ENCODE results near the gene MVK.

The MVK gene

DNA sequence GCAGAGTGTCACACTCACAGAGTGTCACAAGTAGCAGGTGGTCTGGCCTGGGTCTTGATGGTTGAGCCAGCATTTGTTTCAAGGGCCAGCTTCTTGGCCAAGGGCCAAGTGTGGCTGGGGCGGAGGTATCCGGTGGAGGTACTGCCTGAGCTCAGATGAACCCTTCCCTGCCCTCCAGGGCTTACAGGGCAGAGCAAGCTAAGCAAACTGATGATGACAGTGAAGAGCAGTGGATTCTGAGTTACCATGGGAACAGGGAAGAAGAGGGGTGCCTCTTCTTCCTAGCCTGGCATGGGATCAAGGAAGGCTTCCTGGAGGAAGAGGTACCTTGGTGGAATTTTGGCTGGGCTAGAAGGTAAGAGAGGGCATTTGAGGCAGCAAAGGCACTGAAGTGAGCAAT is 35.7 kb downstream of the MVK start:
- no peak for DNase-seq

GRCh38 chr12:109610523-109610922 is 36.9 kb downstream of the MVK start:
- DNase-seq, result no peak

DNA sequence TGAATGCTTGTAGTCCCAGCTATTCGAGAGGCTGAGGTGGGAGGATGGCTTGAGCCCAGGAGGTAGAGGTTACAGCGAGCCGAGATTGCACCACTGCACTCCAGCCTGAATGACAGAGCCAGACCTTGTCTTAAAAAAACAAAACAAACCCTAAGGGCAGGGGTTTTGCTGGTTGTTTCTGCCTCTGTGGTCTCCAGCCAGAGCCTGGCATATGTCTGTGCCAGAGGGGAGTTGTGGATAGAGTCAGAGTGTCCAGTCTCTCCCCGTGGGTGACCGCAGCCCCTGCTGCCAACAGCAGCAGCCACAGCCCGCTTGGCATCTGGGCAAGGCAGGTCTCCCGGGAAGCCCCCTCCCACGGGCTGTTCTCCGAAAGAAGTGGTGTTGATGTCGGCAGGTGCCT is 37.6 kb downstream of the MVK start:
- DNase-seq, result no peak

DNA sequence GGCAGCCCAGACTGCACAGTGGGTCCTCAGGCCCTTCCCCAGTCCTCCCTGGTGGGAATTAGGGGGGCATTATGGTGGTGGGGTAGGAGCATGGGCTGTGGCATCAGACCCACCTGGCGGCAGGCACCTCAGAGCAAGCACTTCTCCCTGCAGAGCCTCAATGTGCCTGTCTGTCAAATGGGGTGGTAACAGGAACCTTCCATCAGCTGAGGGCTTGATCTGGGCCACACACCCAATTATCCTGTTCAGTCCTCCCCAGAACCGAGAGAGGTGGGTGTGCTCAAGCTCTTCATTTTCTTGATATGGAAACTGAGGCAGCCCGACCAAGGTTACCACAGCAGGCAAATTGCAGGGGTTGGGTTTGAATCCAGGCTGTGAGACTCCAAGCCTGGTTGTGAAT is 38.4 kb downstream of the MVK start:
- DNase-seq, result no peak

DNA sequence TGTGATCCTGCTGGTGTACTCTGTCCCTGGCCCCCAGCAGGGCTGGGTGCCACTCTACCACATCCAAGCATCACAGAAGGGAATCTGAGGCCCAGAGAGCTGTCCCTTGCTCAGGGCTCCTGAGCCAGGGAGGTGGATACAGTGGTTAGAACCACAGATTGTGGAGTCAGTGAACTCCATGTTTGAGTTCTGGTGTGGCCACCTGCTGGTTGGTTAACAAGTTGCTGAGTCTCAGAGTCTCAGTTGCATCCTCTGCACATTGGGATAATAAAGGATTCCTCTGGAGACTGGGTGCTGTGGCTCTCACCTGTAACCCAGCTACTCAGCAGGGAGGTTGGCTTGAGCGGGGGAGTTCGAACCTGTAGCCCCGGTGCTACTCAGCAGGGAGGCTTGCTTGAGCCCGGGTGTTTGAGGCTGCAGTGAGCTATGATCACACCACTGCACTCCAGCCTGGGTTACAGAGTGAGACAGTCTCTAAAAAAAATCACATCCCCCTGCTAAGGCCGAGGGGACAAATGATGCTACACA is 39.4 kb downstream of the MVK start:
- DNase-seq, result no peak

DNA sequence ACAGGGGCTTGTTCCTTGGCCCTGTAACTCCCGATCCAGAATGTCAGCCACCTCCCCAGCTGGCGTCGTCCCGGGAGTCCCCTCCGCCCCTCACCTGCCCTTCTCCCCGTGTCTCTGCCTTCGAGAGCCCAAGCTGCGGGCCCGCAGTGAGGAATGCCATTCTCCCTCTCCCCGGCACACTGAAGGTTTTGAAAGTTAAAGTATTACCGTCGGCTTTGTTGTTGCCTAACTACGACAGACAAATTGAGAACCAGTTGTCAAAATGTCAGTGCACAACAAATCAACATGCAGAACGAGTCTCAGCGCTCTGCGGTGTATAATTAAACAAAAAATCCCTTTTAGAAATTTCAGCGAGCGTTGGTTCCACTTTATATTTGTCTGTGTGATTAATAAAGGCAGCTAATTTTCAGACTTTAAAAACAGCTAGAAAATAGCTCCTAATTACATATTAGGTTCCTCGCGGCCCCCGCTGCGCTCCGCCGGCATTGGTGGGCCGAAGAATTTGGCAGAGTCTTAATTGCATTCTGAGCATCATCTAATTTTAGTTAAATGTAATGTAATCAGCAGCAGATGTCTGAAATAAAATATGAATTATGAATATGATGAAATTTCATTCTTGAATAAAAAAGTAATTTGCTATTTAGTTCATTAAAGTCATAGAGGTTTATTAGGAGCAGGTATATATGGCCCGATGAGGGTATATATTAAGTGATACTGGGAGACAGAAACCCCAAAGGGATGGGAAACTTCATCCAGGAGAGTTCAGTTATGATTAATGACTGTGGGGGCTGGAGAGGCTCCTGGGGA is 40.3 kb downstream of the MVK start:
- no peak for DNase-seq

GRCh38 chr12:109615556-109616229 is 42.1 kb downstream of the MVK start:
- no peak for DNase-seq

GRCh38 chr12:109617491-109617890 is 43.9 kb downstream of the MVK start:
- DNase-seq, result no peak

DNA sequence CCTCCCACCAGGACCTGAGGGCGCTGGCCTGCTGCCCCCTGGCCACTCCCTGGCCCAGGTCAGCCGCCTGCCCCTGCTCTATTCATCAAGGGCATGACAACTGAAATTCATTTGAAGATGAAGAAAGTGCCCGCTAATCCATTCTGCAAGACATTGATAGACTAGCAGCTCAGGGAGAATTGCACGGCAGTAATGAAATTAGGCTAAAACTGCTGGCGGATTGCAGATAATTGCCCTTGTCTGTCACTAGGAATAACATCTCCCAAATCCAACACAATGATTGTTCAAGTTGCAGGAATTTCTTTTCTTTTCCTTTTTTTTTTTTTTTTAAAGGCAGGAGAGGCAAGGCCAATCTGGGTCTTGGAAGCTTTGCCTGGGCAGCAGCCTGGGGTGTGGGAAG is 44.5 kb downstream of the MVK start:
- no peak for DNase-seq

- no peak for DNase-seq
Observed at GRCh38 chr12:109619002-109619604, 45.5 kb downstream of the MVK start.

DNA sequence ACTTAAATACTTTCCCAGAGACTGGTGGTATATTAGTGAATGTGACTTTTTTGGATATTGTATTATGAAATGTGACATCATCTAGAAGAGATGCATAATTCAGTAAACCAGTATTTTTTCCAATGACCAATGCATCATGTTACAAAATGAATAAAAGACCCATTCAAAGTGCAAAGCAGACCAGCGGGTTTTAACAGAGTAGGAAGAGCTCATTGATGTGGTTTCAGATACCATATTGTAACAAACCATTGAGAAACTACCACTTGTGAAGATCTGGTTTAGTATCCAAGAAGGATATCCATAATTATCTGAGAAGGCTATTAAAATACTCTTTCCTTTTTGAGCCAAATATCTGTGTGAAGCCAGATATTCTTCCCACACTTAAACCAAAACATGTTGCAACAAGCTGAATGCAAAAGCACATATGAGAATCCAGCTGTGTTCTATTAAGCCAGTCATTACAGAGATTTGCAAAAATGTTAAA is 47.7 kb downstream of the MVK start:
- peak; percentile 48 for DNase-seq

DNA sequence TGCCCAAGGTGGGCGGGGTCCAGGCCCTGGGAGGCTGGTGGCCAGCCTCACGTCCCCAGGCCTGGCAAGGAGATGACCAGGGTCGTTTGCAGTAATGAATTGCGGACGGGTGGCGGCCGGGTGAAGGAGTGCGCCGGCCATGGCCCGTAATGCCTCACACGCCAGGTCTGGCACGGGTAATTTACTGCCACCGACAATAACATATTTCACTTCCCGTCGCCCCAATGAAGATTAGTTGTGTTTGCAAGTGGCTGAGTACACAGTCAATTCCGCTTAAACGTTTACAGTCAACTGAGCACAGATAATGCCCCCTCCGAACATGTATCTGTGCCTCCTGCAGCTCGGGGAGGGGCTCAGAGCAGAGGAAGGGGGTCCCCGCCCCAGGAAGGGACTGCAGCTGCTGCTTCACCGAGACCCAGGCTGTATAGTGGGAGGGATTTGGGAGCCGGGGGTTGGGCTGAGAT is 48.3 kb downstream of the MVK start:
- no peak for DNase-seq

GRCh38 chr12:109624467-109624866 is 50.9 kb downstream of the MVK start:
- no peak for DNase-seq

DNA sequence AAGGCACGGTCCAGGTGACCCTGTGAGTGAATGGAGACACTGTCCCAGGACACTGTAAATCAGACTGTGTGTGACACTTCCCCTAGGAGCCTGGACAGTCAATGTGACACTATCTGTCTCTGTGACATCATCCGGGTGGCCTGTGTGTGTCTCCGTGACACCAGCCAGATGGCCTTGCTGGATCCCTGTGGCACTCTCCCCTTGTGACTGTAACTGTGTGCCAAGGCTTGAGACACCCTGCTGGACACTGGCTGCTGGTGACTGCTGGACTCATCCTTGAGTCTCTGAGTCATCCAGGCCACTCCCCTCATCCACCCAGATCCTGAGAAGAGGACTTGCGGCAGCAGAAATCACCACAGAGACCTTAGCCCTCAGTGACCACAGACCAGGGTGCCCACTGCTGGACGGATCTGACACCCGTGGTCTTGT is 51.6 kb downstream of the MVK start:
- no peak for DNase-seq

- DNase-seq, result no peak
Observed at GRCh38 chr12:109625749-109626377, 52.3 kb downstream of the MVK start.

GRCh38 chr12:109626378-109627115 is 53.0 kb downstream of the MVK start:
- no peak for DNase-seq

GRCh38 chr12:109627633-109628032 is 54.0 kb downstream of the MVK start:
- no peak for DNase-seq

GRCh38 chr12:109630107-109630506 is 56.5 kb downstream of the MVK start:
- DNase-seq, result no peak

DNA sequence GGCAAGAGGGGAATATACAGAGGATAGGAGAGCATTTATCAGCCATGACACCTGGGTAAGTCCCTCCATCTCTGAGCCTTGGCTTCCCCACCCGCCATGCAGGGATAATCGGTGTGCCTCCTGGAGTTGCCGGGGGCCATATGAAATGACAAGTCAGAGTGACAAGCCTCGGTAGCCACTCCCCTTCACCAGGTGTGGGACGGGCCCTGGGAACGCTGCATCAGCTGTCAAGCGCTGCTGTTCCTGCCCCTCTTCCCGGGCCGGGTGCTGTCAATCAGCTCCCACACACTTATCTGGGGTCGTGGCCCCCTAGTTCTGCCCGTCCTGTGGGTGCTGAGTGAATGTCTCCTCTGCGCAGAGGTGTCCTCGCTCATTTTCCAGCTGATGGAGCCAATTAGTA is 57.2 kb downstream of the MVK start:
- no peak for DNase-seq

DNA sequence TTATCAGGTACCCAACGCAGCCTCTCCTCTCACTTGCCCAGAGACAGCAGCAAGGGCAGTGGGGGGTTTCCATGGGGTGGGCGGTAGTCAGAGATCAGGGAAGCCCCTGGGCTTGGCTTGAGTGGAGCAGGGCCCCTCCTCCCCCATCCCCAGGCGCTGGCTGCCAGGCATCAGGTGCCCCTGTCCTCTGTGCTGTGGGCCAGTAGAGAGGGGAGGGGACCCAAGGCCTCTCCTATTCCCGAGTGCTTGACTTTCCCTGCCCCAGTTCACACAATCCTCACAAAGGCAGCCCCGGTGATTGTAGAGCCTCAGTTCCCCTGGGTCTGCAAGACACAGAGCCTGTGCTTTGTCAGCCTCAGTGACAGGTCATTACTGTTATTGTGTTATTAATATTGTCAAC is 57.7 kb downstream of the MVK start:
- DNase-seq, result no peak

GRCh38 chr12:109631751-109632150 is 58.2 kb downstream of the MVK start:
- no peak for DNase-seq

DNA sequence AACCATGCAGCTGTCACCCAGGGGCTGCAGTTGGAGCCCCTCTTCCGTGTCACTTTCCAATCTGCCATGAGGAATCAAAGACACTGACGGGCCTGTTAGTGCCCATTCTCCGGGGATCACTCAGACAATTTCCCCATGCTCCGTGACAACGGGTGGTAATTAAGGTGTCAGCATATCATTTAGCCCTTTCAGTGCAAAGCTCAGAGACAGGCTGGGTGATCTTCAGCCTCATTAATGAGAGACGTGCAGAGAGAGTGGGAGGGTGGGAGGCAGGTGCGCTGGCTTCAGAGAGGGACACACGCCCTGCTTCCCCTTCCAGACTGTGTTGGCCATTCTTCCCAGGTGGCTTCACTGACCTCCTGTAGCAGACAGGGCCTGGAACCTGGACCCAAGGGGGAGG is 58.7 kb downstream of the MVK start:
- no peak for DNase-seq

All from fibroblast of skin of abdomen (primary cell).